ENCODE data around the gene UBE2I.

DNA sequence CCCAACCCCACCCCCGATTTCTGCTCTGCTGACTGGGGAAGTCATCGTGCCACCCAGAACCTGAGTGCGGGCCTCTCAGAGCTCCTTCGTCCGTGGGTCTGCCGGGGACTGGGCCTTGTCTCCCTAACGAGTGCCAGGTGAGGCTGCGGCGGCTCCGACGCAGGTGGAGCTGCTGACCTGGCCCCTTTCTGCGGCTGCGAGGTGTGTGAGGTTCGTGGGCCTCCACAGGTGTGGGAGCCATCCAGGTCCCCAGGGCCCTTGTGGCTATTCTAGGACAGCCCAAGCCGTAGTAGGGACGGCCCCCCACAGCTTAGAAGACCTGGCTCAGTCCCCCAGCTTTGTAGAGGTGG is 3.0 kb downstream of the UBE2I start:
- TF ChIP-seq, protein P1, sequence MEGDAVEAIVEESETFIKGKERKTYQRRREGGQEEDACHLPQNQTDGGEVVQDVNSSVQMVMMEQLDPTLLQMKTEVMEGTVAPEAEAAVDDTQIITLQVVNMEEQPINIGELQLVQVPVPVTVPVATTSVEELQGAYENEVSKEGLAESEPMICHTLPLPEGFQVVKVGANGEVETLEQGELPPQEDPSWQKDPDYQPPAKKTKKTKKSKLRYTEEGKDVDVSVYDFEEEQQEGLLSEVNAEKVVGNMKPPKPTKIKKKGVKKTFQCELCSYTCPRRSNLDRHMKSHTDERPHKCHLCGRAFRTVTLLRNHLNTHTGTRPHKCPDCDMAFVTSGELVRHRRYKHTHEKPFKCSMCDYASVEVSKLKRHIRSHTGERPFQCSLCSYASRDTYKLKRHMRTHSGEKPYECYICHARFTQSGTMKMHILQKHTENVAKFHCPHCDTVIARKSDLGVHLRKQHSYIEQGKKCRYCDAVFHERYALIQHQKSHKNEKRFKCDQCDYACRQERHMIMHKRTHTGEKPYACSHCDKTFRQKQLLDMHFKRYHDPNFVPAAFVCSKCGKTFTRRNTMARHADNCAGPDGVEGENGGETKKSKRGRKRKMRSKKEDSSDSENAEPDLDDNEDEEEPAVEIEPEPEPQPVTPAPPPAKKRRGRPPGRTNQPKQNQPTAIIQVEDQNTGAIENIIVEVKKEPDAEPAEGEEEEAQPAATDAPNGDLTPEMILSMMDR (IDR thresholded peaks at IDR 0.05) = no peak
- TF ChIP-seq POLR2AphosphoS5 (IDR thresholded peaks at IDR 0.05; ENCODE audit: low read depth, low read length) = no peak
